ENCODE measurements around the gene TRMT112. TPM values are rescaled to one million over a fixed set of nuclear protein-coding genes. Genes with fewer than 3 reads are reported as not detected.

The TRMT112 gene
- total RNA-seq, 1 experiment from 2014 or later: 328 TPM

DNA sequence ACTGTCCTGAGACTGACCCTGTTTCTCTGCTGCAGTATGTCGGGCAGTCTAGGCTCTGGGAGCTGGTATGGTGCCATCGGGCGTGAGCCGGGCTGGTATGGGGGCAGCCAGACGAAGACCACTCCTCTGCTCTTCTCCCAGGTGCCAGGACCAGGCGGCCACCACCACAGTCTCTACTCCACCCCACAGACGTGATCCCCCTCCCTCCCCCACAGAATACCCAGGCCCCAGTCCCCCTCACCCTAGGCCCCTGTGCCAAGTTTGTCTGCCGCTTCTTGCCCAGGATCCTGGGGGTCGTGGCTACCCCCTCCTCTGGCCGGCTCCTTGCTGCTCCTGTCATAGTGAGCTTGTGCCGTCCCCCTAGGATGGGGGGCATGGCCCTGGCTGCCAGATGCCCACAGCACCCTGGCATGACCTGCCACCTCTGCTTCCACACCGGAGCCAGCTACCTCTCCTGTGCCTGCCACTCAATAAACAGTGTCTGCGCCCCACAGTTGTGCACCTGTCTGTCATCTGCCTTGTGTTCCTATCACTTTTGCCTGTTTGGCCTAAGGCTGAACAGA, 28.3 kb downstream of the TRMT112 start:
- intact Hi-C loops (cut with micrococcal nuclease): no loop called here
- TF ChIP-seq POLR2AphosphoS5 (IDR thresholded peaks at IDR 0.05; ENCODE audit: low read depth, low read length) (no peak), ELF1 (IDR thresholded peaks at IDR 0.05; ENCODE audit: borderline replicate concordance, low read depth) (no peak), TCF7L2 (IDR thresholded peaks at IDR 0.05; ENCODE audit: borderline replicate concordance, extremely low read depth, insufficient read depth, insufficient read length) (no peak), CBX3 (IDR thresholded peaks at IDR 0.05; ENCODE audit: low read depth) (no peak), EZH2phosphoT487 (IDR thresholded peaks at IDR 0.05; ENCODE audit: borderline replicate concordance) (no peak), FOSL1 (IDR thresholded peaks at IDR 0.05; ENCODE audit: low read depth) (no peak)
- TF ChIP-seq, protein P1, sequence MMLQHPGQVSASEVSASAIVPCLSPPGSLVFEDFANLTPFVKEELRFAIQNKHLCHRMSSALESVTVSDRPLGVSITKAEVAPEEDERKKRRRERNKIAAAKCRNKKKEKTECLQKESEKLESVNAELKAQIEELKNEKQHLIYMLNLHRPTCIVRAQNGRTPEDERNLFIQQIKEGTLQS (IDR thresholded peaks at IDR 0.05): no peak

DNA sequence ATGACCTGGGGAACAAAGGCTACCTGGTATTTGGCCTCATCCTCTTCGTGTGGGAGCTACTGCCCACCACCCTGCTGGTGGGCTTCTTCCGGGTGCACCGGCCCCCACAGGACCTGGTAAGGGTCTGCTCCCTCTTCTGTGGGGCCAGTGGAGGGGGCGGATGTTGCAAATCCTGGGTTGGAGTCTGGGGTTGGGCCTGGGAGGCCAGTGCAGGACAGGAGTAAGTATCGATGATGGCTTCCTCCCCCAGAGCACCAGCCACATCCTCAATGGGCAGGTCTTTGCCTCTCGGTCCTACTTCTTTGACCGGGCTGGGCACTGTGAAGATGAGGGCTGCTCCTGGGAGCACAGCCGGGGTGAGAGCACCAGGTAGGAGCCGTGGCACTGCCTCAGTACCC, 29.0 kb downstream of the TRMT112 start:
- POLR2A ChIA-PET: no interaction called here
- no peak overlapping the region for H3K27ac ChIP-seq (ENCODE audit: low read depth, low read length)
- H3K9me2 ChIP-seq (ENCODE audit: insufficient read depth): no peaks in the 10 kb centered on the region
- H3K9ac ChIP-seq (ENCODE audit: low read length): no peak overlapping the region
- CTCF ChIA-PET: interaction anchor here (0.6 kb wide), 1 partner anchor 29 kb away, joined by 3 read pairs; the partner anchor contains the start of gene TRMT112
- no peaks in the 10 kb centered on the region for H3K9me3 ChIP-seq (ENCODE audit: control insufficient read depth in 1 of 2, insufficient read depth in 1 of 2, low read depth in 1 of 2, low read length in 2 of 2)
- no peaks in the 10 kb centered on the region for H3K79me2 ChIP-seq (ENCODE audit: insufficient read depth, low read length)
- no peak for DNase-seq (ENCODE audit: low read depth, low spot score)
- H3K4me1 ChIP-seq (ENCODE audit: control insufficient read depth in 1 of 2, insufficient read depth in 2 of 2, low read length in 2 of 2): peaks cover 11 to 25% of the 10 kb centered on the region in 2 experiments
- no peak overlapping the region for H2AFZ ChIP-seq (ENCODE audit: low read depth, low read length, poor library complexity, severe bottlenecking)
- no peaks in the 10 kb centered on the region for H4K20me1 ChIP-seq (ENCODE audit: insufficient read depth)
- RAD21 ChIA-PET (ENCODE audit: low non-redundant PET in 1 of 2, low total read pairs in 2 of 2, uncharacterized antibody in 2 of 2, unreplicated experiment in 2 of 2): no interaction called here
- no peak for ATAC-seq
- H3K4me3 ChIP-seq (replicated peaks in 1 of 2; ENCODE audit: low read depth in 1 of 2, low read length in 2 of 2): no peak overlapping the region
- no peak for TF ChIP-seq RAD21 (IDR thresholded peaks at IDR 0.05; ENCODE audit: low read depth)
- TF ChIP-seq, protein P2, sequence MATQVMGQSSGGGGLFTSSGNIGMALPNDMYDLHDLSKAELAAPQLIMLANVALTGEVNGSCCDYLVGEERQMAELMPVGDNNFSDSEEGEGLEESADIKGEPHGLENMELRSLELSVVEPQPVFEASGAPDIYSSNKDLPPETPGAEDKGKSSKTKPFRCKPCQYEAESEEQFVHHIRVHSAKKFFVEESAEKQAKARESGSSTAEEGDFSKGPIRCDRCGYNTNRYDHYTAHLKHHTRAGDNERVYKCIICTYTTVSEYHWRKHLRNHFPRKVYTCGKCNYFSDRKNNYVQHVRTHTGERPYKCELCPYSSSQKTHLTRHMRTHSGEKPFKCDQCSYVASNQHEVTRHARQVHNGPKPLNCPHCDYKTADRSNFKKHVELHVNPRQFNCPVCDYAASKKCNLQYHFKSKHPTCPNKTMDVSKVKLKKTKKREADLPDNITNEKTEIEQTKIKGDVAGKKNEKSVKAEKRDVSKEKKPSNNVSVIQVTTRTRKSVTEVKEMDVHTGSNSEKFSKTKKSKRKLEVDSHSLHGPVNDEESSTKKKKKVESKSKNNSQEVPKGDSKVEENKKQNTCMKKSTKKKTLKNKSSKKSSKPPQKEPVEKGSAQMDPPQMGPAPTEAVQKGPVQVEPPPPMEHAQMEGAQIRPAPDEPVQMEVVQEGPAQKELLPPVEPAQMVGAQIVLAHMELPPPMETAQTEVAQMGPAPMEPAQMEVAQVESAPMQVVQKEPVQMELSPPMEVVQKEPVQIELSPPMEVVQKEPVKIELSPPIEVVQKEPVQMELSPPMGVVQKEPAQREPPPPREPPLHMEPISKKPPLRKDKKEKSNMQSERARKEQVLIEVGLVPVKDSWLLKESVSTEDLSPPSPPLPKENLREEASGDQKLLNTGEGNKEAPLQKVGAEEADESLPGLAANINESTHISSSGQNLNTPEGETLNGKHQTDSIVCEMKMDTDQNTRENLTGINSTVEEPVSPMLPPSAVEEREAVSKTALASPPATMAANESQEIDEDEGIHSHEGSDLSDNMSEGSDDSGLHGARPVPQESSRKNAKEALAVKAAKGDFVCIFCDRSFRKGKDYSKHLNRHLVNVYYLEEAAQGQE (IDR thresholded peaks at IDR 0.05; ENCODE audit: low read depth): no peak
- TF ChIP-seq CEBPB (IDR thresholded peaks at IDR 0.05; ENCODE audit: low read depth): no peak
- no peak for TF ChIP-seq POLR2A (IDR thresholded peaks at IDR 0.05; ENCODE audit: borderline replicate concordance, extremely low read depth, insufficient read depth, insufficient read length)
- TF ChIP-seq, protein P1 (IDR thresholded peaks at IDR 0.05): no peak
- TF ChIP-seq SIN3A (IDR thresholded peaks at IDR 0.05; ENCODE audit: low read depth): no peak
- TF ChIP-seq YY1 (IDR thresholded peaks at IDR 0.05; ENCODE audit: extremely low read depth, insufficient replicate concordance, low read depth, low read length): no peak
- no peak for TF ChIP-seq ELF1 (IDR thresholded peaks at IDR 0.05; ENCODE audit: borderline replicate concordance, low read depth)
- no peak for TF ChIP-seq ZFX (IDR thresholded peaks at IDR 0.05)
- TF ChIP-seq, protein P3, sequence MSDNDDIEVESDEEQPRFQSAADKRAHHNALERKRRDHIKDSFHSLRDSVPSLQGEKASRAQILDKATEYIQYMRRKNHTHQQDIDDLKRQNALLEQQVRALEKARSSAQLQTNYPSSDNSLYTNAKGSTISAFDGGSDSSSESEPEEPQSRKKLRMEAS (IDR thresholded peaks at IDR 0.05): no peak
- no TSS peak for BruUV-seq (replicated peaks)
- no peaks in the 10 kb centered on the region for H3K36me3 ChIP-seq (ENCODE audit: control insufficient read depth in 1 of 2, insufficient read depth in 2 of 2, low read length in 2 of 2)
- intact Hi-C loops (cut with micrococcal nuclease): no loop called here
- H3K4me2 ChIP-seq (ENCODE audit: low read length): no peak overlapping the region
- H3K27me3 ChIP-seq (ENCODE audit: insufficient read depth, low read length): no peaks in the 10 kb centered on the region

More for the DNA sequence above, 28.3 kb downstream of the TRMT112 start:
- peaks cover 8 to 18% of the 10 kb centered on the region in 2 experiments for H3K4me1 ChIP-seq (ENCODE audit: control insufficient read depth in 1 of 2, insufficient read depth in 2 of 2, low read length in 2 of 2)
- no peaks in the 10 kb centered on the region for H3K9me2 ChIP-seq (ENCODE audit: insufficient read depth)
- H3K79me2 ChIP-seq (ENCODE audit: insufficient read depth, low read length): no peaks in the 10 kb centered on the region
- H3K9ac ChIP-seq (ENCODE audit: low read length): no peak overlapping the region
- no TSS peak for BruUV-seq (replicated peaks)
- POLR2A ChIA-PET: no interaction called here
- RAD21 ChIA-PET (ENCODE audit: low non-redundant PET in 1 of 2, low total read pairs in 2 of 2, uncharacterized antibody in 2 of 2, unreplicated experiment in 2 of 2): interaction anchor here in 1 of 2 experiments (0.6 kb wide), 1 partner anchor 37 kb away, joined by 4 read pairs; no protein-coding TSS in a partner anchor
- H3K9me3 ChIP-seq (ENCODE audit: control insufficient read depth in 1 of 2, insufficient read depth in 1 of 2, low read depth in 1 of 2, low read length in 2 of 2): no peaks in the 10 kb centered on the region
- H3K27ac ChIP-seq (ENCODE audit: low read depth, low read length): no peak overlapping the region
- H3K27me3 ChIP-seq (ENCODE audit: insufficient read depth, low read length): no peaks in the 10 kb centered on the region
- H2AFZ ChIP-seq (ENCODE audit: low read depth, low read length, poor library complexity, severe bottlenecking): no peak overlapping the region
- H3K4me3 ChIP-seq (replicated peaks in 1 of 2; ENCODE audit: low read depth in 1 of 2, low read length in 2 of 2): no peak overlapping the region
- H4K20me1 ChIP-seq (ENCODE audit: insufficient read depth): no peaks in the 10 kb centered on the region
- H3K4me2 ChIP-seq (ENCODE audit: low read length): no peak overlapping the region
- no peaks in the 10 kb centered on the region for H3K36me3 ChIP-seq (ENCODE audit: control insufficient read depth in 1 of 2, insufficient read depth in 2 of 2, low read length in 2 of 2)
- CTCF ChIA-PET: interaction anchor here (0.6 to 1.3 kb wide), 4 partner anchors 12 to 28 kb away, joined by 3 to 6 read pairs (median 4); partner anchors contain the start of gene TRMT112
- no peak for DNase-seq (ENCODE audit: low read depth, low spot score)
- ATAC-seq: no peak

All from HCT116 (cell line).